Left forelimb (tissue), 1 donor: Measurements from ENCODE around the gene RNF215.

Experiments
- DNase-seq: peaks from one replicate; pipeline ENCODE4 v3.0.0-alpha.2; 2018; ENCODE audit warnings: low spot score

The RNF215 gene

DNA sequence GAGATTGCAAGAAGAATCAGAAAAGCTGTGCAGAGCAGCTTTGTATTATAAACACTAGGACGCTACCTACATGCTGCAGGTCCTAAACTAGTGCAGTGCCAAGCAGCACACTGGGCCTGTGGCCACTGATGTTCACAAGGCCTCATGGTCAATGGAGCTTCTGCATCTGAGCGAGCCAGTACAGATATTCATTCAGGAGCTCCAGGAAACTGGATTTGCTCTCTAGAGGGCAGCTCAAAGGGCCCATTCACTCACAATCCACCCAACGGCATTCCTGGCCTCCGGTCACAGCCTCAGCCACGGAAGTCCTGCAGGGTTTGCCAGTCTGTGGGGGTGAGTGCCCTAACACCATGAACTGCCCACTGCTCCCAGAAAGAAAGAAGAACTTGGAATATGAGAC is 54.7 kb downstream of the RNF215 start:
- no peak for DNase-seq
